Bronchial epithelial cell (primary cell): ENCODE data around the gene MRPL11. TPM values are rescaled to one million over a fixed set of nuclear protein-coding genes. Genes with fewer than 3 reads are reported as not detected.

Source experiments
- DNase-seq: peaks from one replicate; pipeline ENCODE4 v3.0.0-alpha.2; 2010; ENCODE audit warnings: low read depth
- FAIRE-seq: peaks from 2 replicates; lab custom pipeline; 2011; peaks lifted over from hg19 to GRCh38; lab: Jason Lieb, UNC
- H3K27me3 ChIP-seq: 2 replicates; pipeline ENCODE4 v1.5.1; 2011; ENCODE audit warnings: low read length; ENCODE audit not compliant: control insufficient read depth, insufficient read depth
- H3K36me3 ChIP-seq: 2 replicates; pipeline ENCODE4 v1.5.1; 2011; ENCODE audit warnings: low read length; ENCODE audit not compliant: control insufficient read depth, insufficient read depth
- H3K4me3 ChIP-seq: 2 replicates; pipeline ENCODE4 v1.5.1; 2011; ENCODE audit warnings: mild to moderate bottlenecking, low read depth, low read length, control low read depth
- CTCF ChIP-seq: IDR thresholded peaks from 2 replicates; pipeline ENCODE4 v1.5.1; 2011; ENCODE audit warnings: mild to moderate bottlenecking, moderate library complexity, low read length, control low read depth, inconsistent platforms; ENCODE audit not compliant: insufficient read depth, severe bottlenecking
- total RNA-seq: library from RNA; depleted of rRNA; stranded (reverse); fragments of >200 nt; gene quantifications from 2 replicates; pipeline ENCODE4 v1.2.1, GENCODE V29; 2014

The MRPL11 gene
- total RNA-seq, 1 donor from 2014 or later = 43.7 TPM

DNA sequence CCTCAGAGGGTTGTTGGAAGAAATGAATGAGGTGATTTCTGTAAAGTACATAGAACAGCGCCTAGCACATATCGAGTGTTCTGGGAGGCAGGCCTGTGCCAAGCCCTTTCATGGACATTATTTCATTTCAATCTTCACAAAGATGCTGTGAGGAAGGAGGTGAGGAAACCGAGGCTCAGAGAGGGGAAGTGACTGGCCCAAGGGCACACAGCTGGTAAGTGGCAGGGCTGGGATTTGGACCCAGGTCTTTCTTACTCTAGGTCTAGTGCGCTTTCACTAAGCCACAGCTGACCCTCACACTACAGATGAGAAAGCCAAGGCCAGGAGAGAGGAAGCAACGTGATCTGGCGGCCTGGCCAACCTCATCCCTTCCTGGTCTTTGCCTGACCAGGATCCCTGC lies 30.0 kb upstream of the MRPL11 start:
- no peak for FAIRE-seq
- Histone ChIP-seq H3K27me3 (no peaks in the 10 kb centered on the region), H3K4me3 (no peak overlapping the region), H3K36me3 (peaks cover 5% of the 10 kb centered on the region)
- no peak for DNase-seq
- no peak for TF ChIP-seq CTCF

GRCh38 chr11:66467756-66468155 lies 29.1 kb upstream of the MRPL11 start:
- no peak for TF ChIP-seq CTCF
- Histone ChIP-seq H3K27me3 (no peaks in the 10 kb centered on the region), H3K36me3 (peaks cover 5% of the 10 kb centered on the region), H3K4me3 (peak overlapping the region; percentile 63)
- DNase-seq (no peak), FAIRE-seq (no peak)

- H3K36me3 ChIP-seq = peaks cover 2% of the 10 kb centered on the region
- peak; percentile 49 for TF ChIP-seq CTCF
- peak; percentile 7 for DNase-seq
- H3K27me3 ChIP-seq = no peaks in the 10 kb centered on the region
- H3K4me3 ChIP-seq = peak overlapping the region; percentile 63
- FAIRE-seq = no peak
These were observed 28.5 kb upstream of the MRPL11 start for GRCh38 chr11:66467034-66467659.

DNA sequence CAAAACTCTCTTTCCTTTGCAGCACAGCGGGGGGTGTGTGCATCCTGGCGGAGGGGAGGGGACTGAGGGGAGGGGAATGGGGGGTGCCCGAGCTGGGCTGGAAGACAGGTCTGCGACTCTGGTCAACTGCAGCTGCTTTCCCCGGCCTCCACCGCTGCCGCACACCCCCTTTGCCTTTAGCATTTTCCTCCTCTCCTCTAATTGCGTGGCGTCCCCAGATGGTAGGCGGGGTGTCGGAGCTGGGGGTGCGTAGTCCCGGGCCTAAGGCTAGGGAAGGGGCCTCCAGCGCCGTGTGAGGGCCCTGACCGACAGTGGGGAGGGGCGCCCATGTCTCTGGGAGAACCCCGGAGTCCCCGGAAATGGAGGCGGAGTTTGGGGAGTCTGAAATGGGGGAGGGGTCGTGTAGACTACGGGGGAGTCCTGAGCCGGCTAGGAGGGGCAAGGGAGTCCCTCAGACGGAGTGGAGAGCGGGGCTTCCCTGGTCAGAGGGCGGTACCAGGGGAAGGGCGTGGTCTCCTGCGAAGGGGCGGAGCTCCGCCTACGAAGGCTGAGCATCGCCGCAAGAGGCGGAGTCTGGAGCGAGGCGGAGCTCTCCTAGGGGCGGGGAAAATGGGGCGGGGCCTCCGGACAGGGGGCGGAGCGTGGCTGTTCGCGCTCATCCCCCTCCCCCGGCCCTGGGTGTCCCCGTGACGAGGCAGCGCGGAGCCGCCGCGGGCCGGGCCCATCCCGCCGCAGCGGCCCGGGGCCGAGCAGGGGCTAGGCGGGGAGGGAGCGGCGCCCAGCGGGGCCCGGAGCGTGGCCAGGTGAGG lies 27.8 kb upstream of the MRPL11 start, which contains the start of gene PELI3:
Gene PELI3, plus strand, starts transcription at position 681 of the 809 bp plus-strand sequence. CDS start 1,224 bp downstream, outside the sequence.
- Histone ChIP-seq H3K27me3 (no peaks in the 10 kb centered on the region), H3K4me3 (peak within 1 kb of the TSS; percentile 63), H3K36me3 (peaks cover 2% of the 10 kb centered on the region)
- FAIRE-seq (no peak), DNase-seq (peak; percentile 68)
- TF ChIP-seq CTCF = no peak

DNA sequence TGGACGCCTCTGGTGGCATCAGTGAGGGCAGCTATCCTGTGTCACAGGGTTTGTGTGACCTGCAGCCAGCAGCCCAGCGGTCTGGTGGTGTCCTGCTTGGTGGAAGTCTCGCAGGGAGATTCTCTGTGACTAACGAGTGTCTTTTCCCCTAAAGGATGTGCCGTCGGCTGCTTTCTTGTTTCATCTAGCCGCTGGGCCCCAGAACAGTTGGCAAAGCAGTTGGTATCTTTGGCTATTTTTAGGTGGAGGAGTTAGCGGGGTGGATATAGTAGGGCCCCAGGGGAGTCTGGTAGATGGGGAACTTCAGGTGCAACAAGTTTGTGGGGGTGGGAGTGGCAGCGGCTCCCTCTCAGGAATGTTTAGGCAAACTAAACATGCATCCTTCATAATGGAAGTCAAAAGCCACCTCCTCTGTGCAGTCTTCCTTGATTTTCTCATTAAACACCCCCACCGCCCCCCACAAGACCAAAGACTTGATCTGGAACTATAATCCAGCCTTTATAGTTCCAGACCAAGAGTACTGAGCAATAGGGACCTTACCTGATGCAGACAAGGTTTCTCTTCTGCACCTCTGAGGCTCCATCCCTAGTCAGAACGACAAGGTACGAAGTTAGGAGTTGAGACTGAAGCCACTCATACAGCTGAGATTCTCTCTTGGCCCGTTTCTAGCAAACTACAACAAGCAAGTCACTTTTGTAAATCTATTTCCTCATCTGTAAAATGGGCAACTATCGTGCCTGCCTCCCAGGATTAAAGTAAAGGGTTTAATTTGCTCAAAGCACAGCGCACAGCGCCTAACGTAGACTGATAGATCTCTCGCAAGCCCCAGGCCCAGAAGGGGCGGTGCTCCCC lies 27.0 kb upstream of the MRPL11 start:
- Histone ChIP-seq H3K4me3 (peak overlapping the region; percentile 63), H3K27me3 (no peaks in the 10 kb centered on the region), H3K36me3 (peaks cover 2% of the 10 kb centered on the region)
- no peak for TF ChIP-seq CTCF
- DNase-seq (no peak), FAIRE-seq (no peak)
